Loucy (cell line): Measurements from ENCODE around the gene USP7.

Source experiments
- CTCF ChIP-seq: fragments of 200-600 bp; sonication (generic); conservative IDR thresholded peaks from 2 replicates; pipeline ENCODE4 v1.5.1; 2014; ENCODE audit warnings: mild to moderate bottlenecking, antibody characterized with exemption, low read length
- EZH2phosphoT487 ChIP-seq: fragments of 200-600 bp; IDR thresholded peaks from 2 replicates; pipeline ENCODE4 v1.6.1; 2018; ENCODE audit warnings: antibody characterized with exemption, mild to moderate bottlenecking, moderate library complexity, borderline replicate concordance

GRCh38 chr16:8957063-8957397 is 6.7 kb downstream of the USP7 start:
- TF ChIP-seq EZH2phosphoT487: no peak
- no peak for TF ChIP-seq CTCF
